HepG2 (cell line): Measurements from ENCODE around the gene ALCAM. TPM values are rescaled to one million over a fixed set of nuclear protein-coding genes. Genes with fewer than 3 reads are reported as not detected.

ENCODE experiments used
- DMAP1 ChIP-seq: IDR thresholded peaks from 2 replicates; pipeline ENCODE4 v1.6.1; 2016
- GLI4 ChIP-seq: sonication (generic); formaldehyde crosslinking; IDR thresholded peaks from 2 replicates; pipeline ENCODE4 v1.5.1; 2020; ENCODE audit warnings: missing genetic modification reagents, mild to moderate bottlenecking, moderate library complexity, borderline replicate concordance
- HDAC6 ChIP-seq: fragments of 200-600 bp; sonication (generic); IDR thresholded peaks from 2 replicates; pipeline ENCODE4 v1.7.0; 2017; ENCODE audit warnings: mild to moderate bottlenecking, antibody characterized with exemption, low read length, low read depth
- KLF13 ChIP-seq: sonication (generic); formaldehyde crosslinking; IDR thresholded peaks from 2 replicates; pipeline ENCODE4 v1.4.0; 2020; ENCODE audit warnings: mild to moderate bottlenecking, missing genetic modification reagents
- PHF21A ChIP-seq: sonication (generic); formaldehyde crosslinking; IDR thresholded peaks from 2 replicates; pipeline ENCODE4 v1.5.0; 2020; ENCODE audit warnings: mild to moderate bottlenecking, missing genetic modification reagents
- THAP11 ChIP-seq: IDR thresholded peaks from 2 replicates; pipeline ENCODE4 v1.6.1; 2016; ENCODE audit warnings: missing biosample characterization, missing genetic modification reagents
- ZNF256 ChIP-seq: sonication (generic); formaldehyde crosslinking; conservative IDR thresholded peaks from 2 replicates; pipeline ENCODE4 v1.4.0; 2020; ENCODE audit warnings: missing genetic modification reagents
- ZNF510 ChIP-seq: sonication (generic); formaldehyde crosslinking; IDR thresholded peaks from 2 replicates; pipeline ENCODE4 v1.4.0; 2020; ENCODE audit warnings: low read depth, mild to moderate bottlenecking, missing genetic modification reagents
- ZNF569 ChIP-seq: sonication (generic); formaldehyde crosslinking; IDR thresholded peaks from 2 replicates; pipeline ENCODE4 v1.5.0; 2020; ENCODE audit warnings: mild to moderate bottlenecking, missing genetic modification reagents, moderate library complexity, borderline replicate concordance
- ZNF598 ChIP-seq: sonication (generic); formaldehyde crosslinking; IDR thresholded peaks from 2 replicates; pipeline ENCODE4 v1.5.1; 2020; ENCODE audit warnings: mild to moderate bottlenecking, missing genetic modification reagents, borderline replicate concordance
- ZNF607 ChIP-seq: sonication (generic); formaldehyde crosslinking; IDR thresholded peaks from 2 replicates; pipeline ENCODE4 v1.5.1; 2020; ENCODE audit warnings: missing genetic modification reagents, mild to moderate bottlenecking, borderline replicate concordance
- ZNF652 ChIP-seq: IDR thresholded peaks from 2 replicates; pipeline ENCODE4 v1.6.1; 2016; ENCODE audit warnings: low read depth, borderline replicate concordance
- ZNF790 ChIP-seq: sonication (generic); formaldehyde crosslinking; IDR thresholded peaks from 2 replicates; pipeline ENCODE4 v1.8.0; 2022; ENCODE audit warnings: missing genetic modification reagents, mild to moderate bottlenecking, borderline replicate concordance
- polyA plus RNA-seq, 8 experiments: library from polyadenylated mRNA; depleted of rRNA in 3 of 8; stranded (reverse) in 7 of 8; unstranded in 1 of 8; fragments of >200 nt; fragmentation: Illumina TruSeq in 4 of 8; extraction: Trizol in 4 of 8; gene quantifications; 2 replicates each; pipeline versions ENCODE4 v1.2.1 to v1.2.3, GENCODE V29; 2011 to 2016; ENCODE audit warnings: low read depth in 4 of 8, missing spikeins in 1 of 8, mixed read lengths in 1 of 8; ENCODE audit not compliant: insufficient read depth in 1 of 8
- total RNA-seq, 5 experiments: library from RNA; depleted of rRNA; stranded (reverse); fragments of >200 nt; fragmentation: Illumina TruSeq; extraction: Trizol; gene quantifications; 2 replicates each; pipeline ENCODE4 v1.2.3, GENCODE V29; 2016; ENCODE audit warnings: low read depth in 1 of 5
- TF ChIP-seq, protein P1 (sequence below): sonication (generic); formaldehyde crosslinking; IDR thresholded peaks from 2 replicates; pipeline ENCODE4 v1.5.1; 2020; ENCODE audit warnings: mild to moderate bottlenecking, missing genetic modification reagents
- TF ChIP-seq, protein P2 (sequence below): sonication (generic); formaldehyde crosslinking; IDR thresholded peaks from 2 replicates; pipeline ENCODE4 v1.4.0; 2020; ENCODE audit warnings: missing genetic modification reagents, mild to moderate bottlenecking, borderline replicate concordance
- TF ChIP-seq, protein P3 (sequence below): sonication (generic); formaldehyde crosslinking; IDR thresholded peaks from 2 replicates; pipeline ENCODE4 v1.5.1; 2020; ENCODE audit warnings: mild to moderate bottlenecking, missing genetic modification reagents, moderate library complexity

The ALCAM gene
- total and polyA plus RNA-seq, 2 of the 13 experiments (the other 11 are each of a cell fraction or from before 2014, with no cell fraction given), result 26.0 to 33.1 TPM

DNA sequence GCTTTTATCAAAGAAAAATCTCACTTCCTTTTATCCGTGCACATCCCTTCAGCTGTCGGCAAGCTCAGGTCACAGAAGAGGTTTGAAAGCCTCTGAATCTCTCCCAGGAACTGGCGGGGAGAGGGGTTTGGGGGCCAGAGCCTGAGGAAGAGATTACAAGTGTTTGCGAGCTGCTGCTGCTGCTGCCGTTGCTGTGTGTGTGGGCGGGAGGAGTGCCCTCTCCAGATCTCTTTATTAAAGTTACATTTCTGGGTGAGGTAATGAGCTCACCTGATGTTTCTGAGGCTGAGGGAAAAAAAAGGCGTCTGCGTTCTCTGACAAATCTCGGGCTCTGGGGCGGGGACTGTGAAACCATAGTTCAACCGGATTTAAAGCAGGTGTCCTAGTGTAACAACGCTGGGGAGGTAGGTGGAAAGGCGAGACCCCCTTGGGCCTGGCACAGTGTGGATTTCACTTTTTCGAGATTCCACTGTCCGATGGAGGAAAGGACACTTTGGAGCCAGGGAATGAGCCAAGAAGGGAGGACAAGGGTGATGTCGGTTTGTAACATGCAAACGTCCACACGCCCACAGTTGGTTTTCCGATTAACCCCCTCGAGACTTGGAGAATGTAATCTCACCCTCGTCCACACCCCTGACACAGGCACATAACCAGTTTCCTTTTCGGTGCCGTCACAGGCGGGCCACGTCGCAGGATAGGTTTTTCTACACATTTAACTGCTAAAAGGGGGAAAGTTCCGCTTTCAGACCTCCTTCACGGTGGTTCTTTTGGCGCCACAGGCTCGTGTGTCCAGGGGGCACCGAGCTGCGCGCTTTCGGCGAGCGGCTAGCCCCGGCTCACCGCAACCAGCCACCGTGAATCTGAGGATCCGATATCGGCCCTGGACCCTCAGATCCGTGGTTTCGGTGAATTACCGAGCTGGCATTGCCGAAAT lies 2.1 kb downstream of the ALCAM start (continued):
- TF ChIP-seq, protein P1, sequence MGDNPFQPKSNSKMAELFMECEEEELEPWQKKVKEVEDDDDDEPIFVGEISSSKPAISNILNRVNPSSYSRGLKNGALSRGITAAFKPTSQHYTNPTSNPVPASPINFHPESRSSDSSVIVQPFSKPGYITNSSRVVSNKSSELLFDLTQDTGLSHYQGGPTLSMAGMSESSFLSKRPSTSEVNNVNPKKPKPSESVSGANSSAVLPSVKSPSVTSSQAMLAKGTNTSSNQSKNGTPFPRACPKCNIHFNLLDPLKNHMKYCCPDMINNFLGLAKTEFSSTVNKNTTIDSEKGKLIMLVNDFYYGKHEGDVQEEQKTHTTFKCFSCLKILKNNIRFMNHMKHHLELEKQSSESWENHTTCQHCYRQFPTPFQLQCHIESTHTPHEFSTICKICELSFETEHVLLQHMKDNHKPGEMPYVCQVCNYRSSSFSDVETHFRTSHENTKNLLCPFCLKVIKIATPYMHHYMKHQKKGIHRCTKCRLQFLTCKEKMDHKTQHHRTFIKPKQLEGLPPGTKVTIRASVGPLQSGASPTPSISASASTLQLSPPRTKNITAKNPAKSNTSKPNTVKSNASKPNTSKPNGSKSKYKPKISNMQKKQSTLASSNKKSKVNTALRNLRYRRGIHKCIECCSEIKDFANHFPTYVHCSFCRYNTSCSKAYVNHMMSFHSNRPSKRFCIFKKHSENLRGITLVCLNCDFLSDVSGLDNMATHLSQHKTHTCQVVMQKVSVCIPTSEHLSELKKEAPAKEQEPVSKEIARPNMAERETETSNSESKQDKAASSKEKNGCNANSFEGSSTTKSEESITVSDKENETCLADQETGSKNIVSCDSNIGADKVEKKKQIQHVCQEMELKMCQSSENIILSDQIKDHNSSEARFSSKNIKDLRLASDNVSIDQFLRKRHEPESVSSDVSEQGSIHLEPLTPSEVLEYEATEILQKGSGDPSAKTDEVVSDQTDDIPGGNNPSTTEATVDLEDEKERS (CRISPR knock-in tag), result peak; percentile 10; the same call in 1 of the 2 replicates
- TF ChIP-seq GLI4 (CRISPR knock-in tag), result no peak
- no peak for TF ChIP-seq ZNF569 (CRISPR knock-in tag)
- no peak; the same call in 1 of the 2 replicates for TF ChIP-seq ZNF598 (CRISPR knock-in tag)
- TF ChIP-seq, protein P2, sequence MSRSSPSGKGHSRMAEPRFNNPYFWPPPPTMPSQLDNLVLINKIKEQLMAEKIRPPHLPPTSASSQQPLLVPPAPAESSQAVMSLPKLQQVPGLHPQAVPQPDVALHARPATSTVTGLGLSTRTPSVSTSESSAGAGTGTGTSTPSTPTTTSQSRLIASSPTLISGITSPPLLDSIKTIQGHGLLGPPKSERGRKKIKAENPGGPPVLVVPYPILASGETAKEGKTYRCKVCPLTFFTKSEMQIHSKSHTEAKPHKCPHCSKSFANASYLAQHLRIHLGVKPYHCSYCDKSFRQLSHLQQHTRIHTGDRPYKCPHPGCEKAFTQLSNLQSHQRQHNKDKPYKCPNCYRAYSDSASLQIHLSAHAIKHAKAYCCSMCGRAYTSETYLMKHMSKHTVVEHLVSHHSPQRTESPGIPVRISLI (CRISPR knock-in tag), result 0 out of 2 replicates have a peak, but pooled peaks have one; percentile 62
- TF ChIP-seq ZNF790 (CRISPR knock-in tag), result 0 out of 2 replicates have a peak, but pooled peaks have one; percentile 34
- TF ChIP-seq THAP11 (CRISPR knock-in tag), result 0 out of 2 replicates have a peak, but pooled peaks have one; percentile 12
- 0 out of 2 replicates have a peak, but pooled peaks have one; percentile 23 for TF ChIP-seq DMAP1
- TF ChIP-seq ZNF510 (CRISPR knock-in tag), result no peak
- TF ChIP-seq ZNF652 (CRISPR knock-in tag), result peak; percentile 82
- TF ChIP-seq, protein P3, sequence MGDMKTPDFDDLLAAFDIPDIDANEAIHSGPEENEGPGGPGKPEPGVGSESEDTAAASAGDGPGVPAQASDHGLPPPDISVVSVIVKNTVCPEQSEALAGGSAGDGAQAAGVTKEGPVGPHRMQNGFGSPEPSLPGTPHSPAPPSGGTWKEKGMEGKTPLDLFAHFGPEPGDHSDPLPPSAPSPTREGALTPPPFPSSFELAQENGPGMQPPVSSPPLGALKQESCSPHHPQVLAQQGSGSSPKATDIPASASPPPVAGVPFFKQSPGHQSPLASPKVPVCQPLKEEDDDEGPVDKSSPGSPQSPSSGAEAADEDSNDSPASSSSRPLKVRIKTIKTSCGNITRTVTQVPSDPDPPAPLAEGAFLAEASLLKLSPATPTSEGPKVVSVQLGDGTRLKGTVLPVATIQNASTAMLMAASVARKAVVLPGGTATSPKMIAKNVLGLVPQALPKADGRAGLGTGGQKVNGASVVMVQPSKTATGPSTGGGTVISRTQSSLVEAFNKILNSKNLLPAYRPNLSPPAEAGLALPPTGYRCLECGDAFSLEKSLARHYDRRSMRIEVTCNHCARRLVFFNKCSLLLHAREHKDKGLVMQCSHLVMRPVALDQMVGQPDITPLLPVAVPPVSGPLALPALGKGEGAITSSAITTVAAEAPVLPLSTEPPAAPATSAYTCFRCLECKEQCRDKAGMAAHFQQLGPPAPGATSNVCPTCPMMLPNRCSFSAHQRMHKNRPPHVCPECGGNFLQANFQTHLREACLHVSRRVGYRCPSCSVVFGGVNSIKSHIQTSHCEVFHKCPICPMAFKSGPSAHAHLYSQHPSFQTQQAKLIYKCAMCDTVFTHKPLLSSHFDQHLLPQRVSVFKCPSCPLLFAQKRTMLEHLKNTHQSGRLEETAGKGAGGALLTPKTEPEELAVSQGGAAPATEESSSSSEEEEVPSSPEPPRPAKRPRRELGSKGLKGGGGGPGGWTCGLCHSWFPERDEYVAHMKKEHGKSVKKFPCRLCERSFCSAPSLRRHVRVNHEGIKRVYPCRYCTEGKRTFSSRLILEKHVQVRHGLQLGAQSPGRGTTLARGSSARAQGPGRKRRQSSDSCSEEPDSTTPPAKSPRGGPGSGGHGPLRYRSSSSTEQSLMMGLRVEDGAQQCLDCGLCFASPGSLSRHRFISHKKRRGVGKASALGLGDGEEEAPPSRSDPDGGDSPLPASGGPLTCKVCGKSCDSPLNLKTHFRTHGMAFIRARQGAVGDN, result peak; percentile 77
- TF ChIP-seq ZNF607 (CRISPR knock-in tag), result 0 out of 2 replicates have a peak, but pooled peaks have one; percentile 59
- no peak for TF ChIP-seq HDAC6
- 0 out of 2 replicates have a peak, but pooled peaks have one; percentile 54 for TF ChIP-seq PHF21A
- 0 out of 2 replicates have a peak, but pooled peaks have one; percentile 11 for TF ChIP-seq ZNF256 (CRISPR knock-in tag)
- TF ChIP-seq KLF13 (CRISPR knock-in tag), result no peak
